ENCODE data around the gene CCDC134. TPM values are rescaled to one million over a fixed set of nuclear protein-coding genes. Genes with fewer than 3 reads are reported as not detected.
A peak's percentile ranks its signal among the peaks of the same experiment; 100 is the strongest.

The CCDC134 gene
- total and polyA plus RNA-seq, 2 of the 8 experiments (the other 6 are each of a cell fraction or from before 2014, with no cell fraction given) = 7.7 to 20.0 TPM

GRCh38 chr22:41825376-41825775 is 24.9 kb downstream of the CCDC134 start:
- Histone ChIP-seq H3K4ac (replicated peaks; ENCODE audit: insufficient read length, low read depth, low read length) (no peak overlapping the region), H2BK12ac (ENCODE audit: low read depth, low read length) (0 out of 2 replicates have a peak overlapping the region, but pooled peaks have one; percentile 7), H3K18ac (ENCODE audit: extremely low read depth, low read length) (no peak overlapping the region), H3K79me1 (ENCODE audit: low read depth, low read length) (peaks cover 8% of the 10 kb centered on the region), H4K8ac (ENCODE audit: extremely low read depth, insufficient read depth, low read length) (no peak overlapping the region), H2BK20ac (ENCODE audit: low read length) (no peak overlapping the region), H3K23me2 (ENCODE audit: low read depth, low read length) (no peaks in the 10 kb centered on the region), H2BK15ac (ENCODE audit: low read length) (no peak overlapping the region), H3K23ac (ENCODE audit: insufficient read length) (no peak overlapping the region), H3K79me2 (ENCODE audit: control insufficient read depth in 1 of 2, insufficient read depth in 2 of 2, low read length in 2 of 2) (no peaks in the 10 kb centered on the region; a peak in 1 of 4 replicates), H4K91ac (replicated peaks; ENCODE audit: insufficient read length, low read length) (no peak overlapping the region), H3K27me3 (replicated peaks in 1 of 4; ENCODE audit: control insufficient read depth in 3 of 4, extremely low read depth in 1 of 4, insufficient read depth in 3 of 4, low read length in 3 of 4) (no peaks in the 10 kb centered on the region; a peak in 1 of 7 replicates), H2AFZ (ENCODE audit: low read length) (no peak overlapping the region), H3K4me3 (ENCODE audit: extremely low read depth in 1 of 4, insufficient read depth in 2 of 4, low read depth in 3 of 4, low read length in 4 of 4) (no peak overlapping the region), H2AK5ac (ENCODE audit: low read depth, low read length) (no peak overlapping the region), H3K9ac (replicated peaks in 1 of 4; ENCODE audit: extremely low read depth in 1 of 4, low read depth in 3 of 4, low read length in 3 of 4) (no peak overlapping the region), H2BK120ac (replicated peaks; ENCODE audit: low read depth, low read length) (no peak overlapping the region), H3K4me2 (ENCODE audit: insufficient read depth in 1 of 2, low read depth in 2 of 2, low read length in 2 of 2) (no peak overlapping the region), H3K56ac (replicated peaks; ENCODE audit: insufficient read length, low read depth, low read length) (no peak overlapping the region), H3K14ac (ENCODE audit: insufficient read length) (no peak overlapping the region), H3K4me1 (replicated peaks in 1 of 4; ENCODE audit: control insufficient read depth in 3 of 4, insufficient read depth in 4 of 4, low read length in 3 of 4) (peaks cover 2 to 11% (median 6%) of the 10 kb centered on the region in 4 experiments), H3K9me3 (ENCODE audit: insufficient read depth in 2 of 2, low read depth in 1 of 2, low read length in 1 of 2) (no peaks in the 10 kb centered on the region), H2BK5ac (ENCODE audit: low read depth, low read length) (no peak overlapping the region), H4K20me1 (replicated peaks in 1 of 2; ENCODE audit: control insufficient read depth in 1 of 2, insufficient read depth in 2 of 2, low read length in 2 of 2) (peaks cover 0 to 8% of the 10 kb centered on the region in 2 experiments), H3K36me3 (ENCODE audit: control insufficient read depth in 2 of 4, insufficient read depth in 4 of 4, low read length in 3 of 4) (peaks cover 0 to 4% (median 2%) of the 10 kb centered on the region in 4 experiments; a peak in 1 of 8 replicates), H3K27ac (ENCODE audit: low read depth, low read length) (no peak overlapping the region), H4K5ac (ENCODE audit: insufficient read length, low read depth, low read length) (no peak overlapping the region)
- DNase-seq (ENCODE audit: low read depth in 1 of 2, low spot score in 2 of 2) (no peak), FAIRE-seq (no peak)
- ChIA-PET CTCF (ENCODE audit: partially characterized antibody) (interaction anchor here (1.2 to 2.7 kb wide), 4 partner anchors 32 to 128 kb away, joined by 4 to 12 read pairs (median 6); no protein-coding TSS in a partner anchor), POLR2A (ENCODE audit: partially characterized antibody) (interaction anchor here (0.7 kb wide), 1 partner anchor 19 kb away, joined by 3 read pairs; no protein-coding TSS in a partner anchor)
- WGBS, 2 experiments (ENCODE audit: extremely low coverage in 1 of 2, insufficient coverage in 1 of 2, insufficient read length in 1 of 2, insufficient replicate concordance in 2 of 2, low coverage in 1 of 2, low lambda C conversion rate in 2 of 2, missing lambda C conversion rate in 1 of 2) = 87% methylated on average over 7 of the region's 7 CpGs; no CpG with 5 or more reads in 1 of the 2 experiments
- no peak for TF ChIP-seq POU5F1 (IDR thresholded peaks at IDR 0.05; ENCODE audit: low read depth, low read length)
- TF ChIP-seq EGR1 (IDR thresholded peaks at IDR 0.05; ENCODE audit: borderline replicate concordance, low read depth, low read length) = no peak
- no peak for TF ChIP-seq CTBP2 (IDR thresholded peaks at IDR 0.05; ENCODE audit: borderline replicate concordance, insufficient read depth, insufficient read length, low read length)

All from H1 (cell line).